ENCODE data around the gene ZSWIM4. TPM values are rescaled to one million over a fixed set of nuclear protein-coding genes. Genes with fewer than 3 reads are reported as not detected.

Gene ZSWIM4
- total RNA-seq, 1 donor from 2014 or later = 5.5 TPM

DNA sequence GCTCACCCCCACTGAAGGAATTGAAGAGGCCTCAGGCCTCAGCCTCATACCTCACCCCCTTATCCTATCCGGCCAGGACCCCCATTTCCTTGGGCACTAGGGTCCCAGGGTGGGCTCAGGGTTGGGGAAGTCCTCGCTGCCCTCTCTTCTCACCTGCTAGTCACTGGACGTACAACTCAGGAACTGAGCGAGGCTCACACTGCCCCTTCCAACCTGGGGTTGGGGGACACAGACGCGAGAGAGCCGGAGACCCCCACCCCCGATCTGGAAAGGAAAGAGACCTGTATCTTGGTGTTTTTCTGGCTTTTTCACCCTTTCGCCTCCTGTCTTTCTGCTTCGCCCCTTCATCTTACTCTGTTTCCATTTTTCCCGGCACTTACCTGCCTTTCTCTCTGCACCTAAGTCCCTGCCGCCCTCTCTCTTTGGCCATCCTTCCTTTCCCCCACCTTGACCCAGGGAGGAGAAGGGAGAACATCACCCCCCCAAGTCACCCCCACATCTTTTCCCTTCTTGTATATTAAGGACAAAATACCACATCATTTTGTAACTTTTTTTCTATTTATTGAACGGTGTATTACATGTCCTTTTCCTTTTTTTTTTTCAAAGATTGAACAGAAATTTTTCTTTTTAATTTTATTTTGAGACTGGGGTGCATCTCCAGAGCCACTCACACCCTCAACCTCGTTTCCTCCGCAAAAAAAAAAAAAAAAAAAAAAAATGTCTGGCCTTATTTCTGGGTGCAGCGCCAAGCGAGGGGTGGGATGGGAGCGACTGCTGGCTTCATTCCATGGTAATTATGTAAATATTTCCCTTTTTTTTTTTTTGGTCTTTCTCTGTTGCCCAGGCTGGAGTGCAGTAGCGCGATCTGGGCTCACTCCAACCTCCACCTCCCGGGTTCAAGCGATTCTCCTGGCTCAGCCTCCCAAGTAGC lies 36.6 kb downstream of the ZSWIM4 start:
- intact Hi-C loops (cut with micrococcal nuclease) = loop anchor here (2.0 kb wide), 1 partner anchor 15 kb away; no protein-coding TSS in a partner anchor

DNA sequence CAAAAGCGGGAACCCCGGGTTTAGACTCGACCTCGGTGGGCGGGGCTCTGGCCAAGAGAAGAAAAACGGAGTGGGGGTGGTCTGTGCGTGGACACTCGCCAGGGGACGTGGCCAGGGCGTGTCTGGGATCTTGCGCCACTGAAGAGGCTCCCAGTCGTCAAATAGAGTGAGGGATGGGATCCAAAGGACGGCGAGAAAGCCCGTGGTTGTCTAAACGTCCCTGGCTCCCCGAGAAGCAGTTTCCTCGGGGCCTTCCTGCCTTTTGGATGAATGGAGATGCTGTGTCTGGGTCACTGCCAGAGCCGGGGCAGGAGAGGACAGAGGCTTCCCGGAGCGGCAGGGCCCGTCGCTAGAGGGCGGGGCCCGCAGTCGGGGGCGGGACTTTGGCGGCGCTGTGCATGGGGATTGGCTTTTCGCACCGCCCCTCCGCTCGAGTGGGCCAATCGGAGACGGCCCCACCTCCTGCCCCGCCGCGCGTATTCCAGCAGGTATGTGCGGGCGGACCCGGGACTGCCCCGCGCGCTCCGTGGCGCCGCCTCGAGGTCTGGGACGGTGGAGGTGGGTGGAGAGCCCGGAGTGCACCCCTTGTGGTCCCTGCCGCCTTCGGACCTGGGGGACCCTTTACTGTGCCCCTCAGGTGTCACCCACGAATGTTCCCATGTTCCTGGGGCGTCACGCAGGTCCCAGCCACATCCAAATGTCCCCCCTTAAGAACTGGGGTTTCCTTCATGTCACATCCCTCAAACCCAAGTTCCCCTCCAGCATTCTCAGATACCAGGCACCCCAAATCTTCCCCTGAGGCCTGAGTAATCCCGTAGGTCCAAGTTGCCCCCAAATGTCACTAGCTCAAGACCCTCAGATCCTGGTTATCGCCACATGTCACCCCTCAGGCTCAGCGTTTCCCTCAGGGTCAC lies 38.3 kb downstream of the ZSWIM4 start:
- intact Hi-C loops (cut with micrococcal nuclease) = loop anchor here (2.0 kb wide), 1 partner anchor 13 kb away; no protein-coding TSS in a partner anchor

DNA sequence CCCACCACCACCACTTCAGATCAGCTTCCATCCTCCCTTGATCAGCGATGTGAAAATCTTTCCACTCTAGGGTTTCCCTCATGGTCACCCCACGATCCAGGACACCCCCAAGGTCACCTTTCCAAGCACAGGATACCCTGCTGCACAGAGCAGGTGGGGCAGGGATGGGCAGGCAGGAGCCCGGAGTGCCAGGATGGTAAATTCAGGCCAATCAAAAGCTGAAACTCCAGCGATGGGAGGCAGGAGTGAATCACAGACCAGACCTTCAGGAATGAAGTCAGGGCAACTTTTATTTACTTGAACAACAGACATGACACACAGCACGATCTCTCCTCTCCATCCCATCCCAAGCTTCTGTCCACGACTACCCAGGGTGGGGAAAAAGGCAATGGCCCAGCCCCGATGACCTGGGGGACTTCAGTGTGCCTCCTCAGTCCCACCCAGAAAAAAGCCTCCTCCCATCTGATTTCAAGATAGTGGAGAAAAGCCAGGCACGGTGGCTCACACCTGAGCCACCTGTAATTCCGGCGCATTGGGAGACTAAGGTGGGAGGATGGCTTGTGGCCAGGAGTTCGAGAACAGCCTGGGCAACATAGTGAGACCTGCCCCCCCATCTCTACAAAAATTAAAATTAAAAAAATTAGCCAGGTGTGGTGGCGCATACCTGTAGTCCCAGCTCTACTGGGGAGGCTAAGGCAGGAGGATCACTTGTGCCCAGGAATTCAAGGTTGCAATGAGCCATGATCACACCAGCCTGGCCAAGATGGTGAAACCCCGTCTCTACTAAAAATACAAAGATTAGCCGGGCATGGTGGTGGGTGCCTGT lies 39.2 kb downstream of the ZSWIM4 start:
- intact Hi-C loops (cut with micrococcal nuclease) = loop anchor here (5.0 kb wide), 2 partner anchors 533 to 677 kb away; no protein-coding TSS in a partner anchor

DNA sequence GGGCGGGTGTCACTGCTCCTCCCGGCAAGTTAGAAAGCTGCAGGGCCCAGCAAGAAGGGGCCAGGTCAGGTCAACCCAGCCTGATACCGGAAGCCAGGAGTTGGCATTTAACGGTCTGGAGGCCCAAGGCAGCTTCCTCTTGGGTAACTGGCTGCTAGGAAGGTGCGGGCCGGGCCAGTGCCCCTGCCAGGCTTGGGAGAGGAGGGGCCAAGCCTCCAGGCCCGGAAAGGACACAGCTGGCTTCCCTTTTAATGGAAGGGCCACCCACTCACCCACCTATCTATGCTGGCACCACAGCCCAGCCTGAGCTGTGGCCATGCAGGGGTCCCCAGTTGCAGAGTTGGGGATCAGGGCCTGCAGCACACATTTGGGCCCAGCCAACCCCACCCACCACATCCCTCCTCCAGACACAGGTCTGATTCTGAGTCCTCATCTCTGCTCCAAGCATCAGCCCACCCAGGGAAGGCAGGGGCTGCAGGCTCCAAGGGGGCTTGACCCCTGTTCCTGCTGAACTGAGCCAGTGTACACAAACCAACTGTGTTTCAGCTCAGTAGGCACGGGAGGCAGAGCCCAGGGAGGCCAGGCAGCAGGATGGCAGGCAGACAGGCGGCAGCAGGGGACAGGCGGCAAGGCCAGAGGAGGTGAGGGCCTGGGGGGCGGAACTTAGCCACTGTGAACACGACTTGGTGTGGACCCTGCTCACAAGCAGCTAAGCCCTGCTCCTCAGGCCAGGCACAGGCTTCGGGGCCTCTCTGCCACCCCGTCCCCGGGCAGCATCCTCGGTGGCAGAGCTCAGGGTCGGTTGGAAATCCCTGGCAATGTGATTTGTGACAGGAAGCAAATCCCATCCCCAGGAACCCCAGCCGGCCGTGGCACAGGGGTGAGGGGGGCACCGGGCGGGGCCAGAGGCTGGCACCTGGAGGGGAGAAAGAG lies 40.8 kb downstream of the ZSWIM4 start:
- intact Hi-C loops (cut with micrococcal nuclease) = loop anchor here (5.0 kb wide), 2 partner anchors 531 to 679 kb away; no protein-coding TSS in a partner anchor

DNA sequence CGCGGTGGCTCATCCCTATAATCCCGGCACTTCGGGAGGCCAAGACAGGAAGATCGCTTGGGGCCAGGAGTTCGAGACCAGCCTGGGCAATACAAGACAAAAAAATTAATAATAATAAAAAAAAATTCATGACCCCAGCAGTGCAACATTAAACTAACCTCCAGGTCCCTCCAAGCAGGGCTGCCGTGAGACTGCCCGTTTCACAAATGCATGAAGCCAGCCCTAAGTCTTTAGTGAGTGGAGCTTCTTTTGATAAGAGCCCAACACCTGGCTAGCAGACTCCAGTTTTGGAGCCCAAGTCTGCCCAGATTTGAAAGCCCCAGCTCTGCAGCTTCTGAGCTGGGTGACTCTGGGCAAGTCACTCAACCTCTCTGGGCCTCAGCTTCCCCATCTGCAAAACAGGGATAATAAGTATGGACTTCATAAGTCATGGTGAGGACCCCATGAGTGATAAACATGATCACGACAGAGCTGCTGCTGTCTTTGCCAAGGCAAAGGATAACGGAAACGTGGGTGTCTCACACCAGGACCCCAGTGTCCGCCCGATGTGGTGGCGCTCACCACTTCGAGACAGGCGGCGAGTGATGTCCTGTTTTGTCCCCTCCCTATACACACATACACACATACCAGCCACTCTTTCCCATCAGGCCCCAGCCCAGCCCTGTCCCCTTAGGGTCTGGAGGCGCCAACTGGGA lies 43.3 kb downstream of the ZSWIM4 start:
- intact Hi-C loops (cut with micrococcal nuclease) = loop anchor here (1.0 to 5.0 kb wide), 4 partner anchors 24 to 681 kb away; partner anchors contain the start of gene ZSWIM4

DNA sequence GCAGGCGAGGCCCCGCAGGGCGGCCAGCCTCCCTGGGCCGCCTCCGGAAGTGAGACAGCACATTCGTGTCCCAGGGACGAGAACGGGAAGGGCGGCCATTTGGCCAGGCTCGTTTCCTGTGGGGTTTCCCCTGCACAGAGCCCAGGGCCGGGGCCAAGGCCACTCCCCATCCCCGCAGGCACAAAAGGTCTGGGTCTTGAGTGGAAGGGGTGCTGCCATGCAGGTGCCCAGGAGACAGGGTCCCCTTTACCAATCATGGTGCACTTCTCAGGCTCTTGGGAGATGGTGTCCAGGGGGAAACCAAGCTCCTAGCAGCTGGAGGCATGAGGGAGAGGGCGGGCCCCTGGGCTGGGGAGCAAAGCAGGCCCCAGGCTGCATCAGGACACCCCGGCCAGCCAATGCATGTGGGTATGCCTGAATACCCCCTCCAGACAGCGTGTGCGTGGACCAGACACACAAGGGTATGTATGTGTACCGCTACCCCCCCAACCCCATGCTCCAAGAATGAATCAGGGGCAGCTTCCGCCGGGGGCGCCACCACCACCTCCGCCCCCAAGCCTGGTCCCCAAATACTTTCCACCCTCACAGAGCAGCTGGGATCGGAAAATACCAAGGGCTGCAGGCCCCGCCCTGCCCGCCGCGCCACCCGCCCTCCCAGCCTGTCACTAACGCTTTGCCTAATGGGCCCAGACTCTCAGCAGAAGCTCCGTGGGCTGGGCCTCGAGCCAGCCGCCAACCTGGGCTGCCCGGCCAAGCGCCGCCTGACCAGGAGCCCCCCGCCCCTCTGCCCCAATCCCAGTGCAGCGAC lies 44.1 kb downstream of the ZSWIM4 start:
- intact Hi-C loops (cut with micrococcal nuclease) = loop anchor here (1.0 to 5.0 kb wide), 4 partner anchors 23 to 682 kb away; partner anchors contain the start of gene ZSWIM4

DNA sequence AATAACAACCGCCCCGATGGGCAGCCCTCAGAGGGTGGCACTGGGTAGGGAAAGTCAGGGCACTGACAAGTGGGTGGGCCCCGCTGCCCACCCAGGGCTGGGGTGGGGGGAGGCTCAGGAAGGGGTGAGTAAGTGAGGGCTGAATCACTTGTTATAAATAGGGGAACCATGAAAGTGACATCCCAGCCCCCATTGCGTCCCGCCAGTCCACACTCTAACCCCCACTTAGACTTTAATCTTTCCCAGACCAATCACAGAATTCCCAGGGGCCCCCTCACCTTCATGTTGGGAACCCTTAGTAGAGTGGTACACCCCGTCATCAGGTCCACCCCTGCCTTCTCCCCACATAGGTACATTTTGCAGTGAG lies 44.7 kb downstream of the ZSWIM4 start:
- intact Hi-C loops (cut with micrococcal nuclease) = loop anchor here (1.0 to 5.0 kb wide), 4 partner anchors 22 to 683 kb away; partner anchors contain the start of gene ZSWIM4

DNA sequence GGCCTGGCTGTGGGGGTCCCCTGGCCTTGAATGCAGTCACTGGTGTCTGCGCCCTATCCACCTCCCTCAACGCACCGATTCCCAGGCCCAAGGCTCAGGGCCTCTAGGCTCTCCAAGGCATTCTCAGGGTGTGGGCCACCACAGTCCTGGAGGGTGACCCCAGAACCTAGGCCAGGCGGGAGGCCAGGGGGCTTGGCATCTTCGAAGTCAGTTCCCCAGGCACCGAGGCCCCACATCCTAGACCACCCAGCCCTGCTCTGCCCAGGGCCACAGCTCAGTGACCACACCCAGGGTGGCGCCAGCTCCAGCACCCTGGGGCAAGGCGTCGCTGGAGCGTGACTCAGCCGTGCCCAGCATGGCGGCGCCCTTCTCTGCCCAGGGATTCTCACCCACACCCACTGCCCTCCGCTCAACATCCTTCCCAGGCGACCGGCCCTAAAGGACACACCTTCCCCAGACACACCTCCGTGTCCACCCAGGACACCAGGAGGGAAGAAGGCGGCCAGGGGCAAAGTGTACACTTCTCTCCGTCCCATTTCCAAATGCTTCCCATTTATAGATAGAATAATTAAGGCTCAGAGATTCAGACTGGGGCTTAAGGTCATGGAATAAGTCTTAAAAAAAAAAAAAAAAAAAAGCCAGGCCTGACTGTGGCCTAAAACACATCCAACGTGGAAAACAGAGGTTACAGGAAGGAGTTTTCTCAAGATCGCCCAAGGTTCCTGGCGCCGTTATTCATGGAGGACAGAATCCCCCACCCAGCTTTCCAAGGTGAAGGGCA lies 45.3 kb downstream of the ZSWIM4 start:
- intact Hi-C loops (cut with micrococcal nuclease) = no loop called here

DNA sequence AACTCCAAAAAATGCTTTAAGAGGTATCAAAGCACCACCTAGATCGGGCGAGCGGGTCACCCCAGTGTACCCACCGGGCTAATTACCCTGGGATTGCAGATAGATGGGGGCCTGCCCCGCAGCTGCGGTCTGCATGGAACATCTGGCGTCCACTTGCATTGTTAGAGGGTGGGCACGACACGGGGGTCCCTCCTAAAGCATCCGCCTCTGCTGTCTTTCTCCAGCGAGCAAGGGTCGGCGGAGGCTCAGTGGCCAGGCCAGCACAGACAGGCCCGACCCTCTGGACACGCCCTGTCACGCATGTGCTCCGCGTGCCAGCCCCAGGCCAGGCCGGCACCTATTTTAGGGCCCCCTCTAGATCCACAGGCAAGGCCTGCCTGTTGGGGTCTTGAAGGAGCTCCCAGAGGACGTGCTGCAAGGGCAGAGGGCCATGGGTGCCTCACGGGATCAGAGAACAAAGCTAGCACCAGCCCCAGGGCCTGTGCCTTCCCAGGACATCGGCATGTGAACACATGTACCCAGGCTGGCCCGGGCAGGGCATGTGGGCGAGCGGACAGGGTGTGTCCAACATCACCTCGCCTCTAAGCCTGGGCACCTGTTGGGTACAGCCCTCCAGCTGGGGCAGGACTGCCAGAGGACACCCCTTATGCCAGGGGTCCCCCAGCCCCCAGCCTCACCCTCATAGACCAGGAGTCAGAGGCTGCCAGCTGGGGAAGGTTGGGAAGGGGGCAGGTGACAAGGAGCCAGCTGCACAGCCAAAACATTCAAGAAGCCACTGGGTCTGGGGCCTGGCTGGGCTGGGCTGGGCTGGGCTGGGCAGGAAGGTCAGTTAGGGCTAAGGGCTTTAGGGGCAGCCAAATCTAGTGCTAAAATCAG lies 46.1 kb downstream of the ZSWIM4 start:
- intact Hi-C loops (cut with micrococcal nuclease) = no loop called here

DNA sequence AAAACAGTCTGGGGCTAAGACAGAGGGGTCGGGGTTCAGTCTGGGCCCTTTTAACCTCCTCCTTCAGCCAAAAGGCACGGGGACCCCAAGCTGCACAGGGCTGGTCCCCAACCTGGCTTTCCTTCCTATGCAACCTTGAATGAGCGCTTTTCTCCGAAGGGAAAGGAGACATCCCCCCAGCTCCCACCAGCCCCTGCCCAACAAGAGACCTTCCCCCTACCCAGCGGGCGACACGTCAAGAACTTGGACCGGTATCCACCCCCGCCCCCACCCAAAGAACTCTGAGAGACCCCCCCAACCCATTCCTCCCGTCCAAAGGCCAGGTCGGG lies 46.7 kb downstream of the ZSWIM4 start:
- intact Hi-C loops (cut with micrococcal nuclease) = no loop called here

DNA sequence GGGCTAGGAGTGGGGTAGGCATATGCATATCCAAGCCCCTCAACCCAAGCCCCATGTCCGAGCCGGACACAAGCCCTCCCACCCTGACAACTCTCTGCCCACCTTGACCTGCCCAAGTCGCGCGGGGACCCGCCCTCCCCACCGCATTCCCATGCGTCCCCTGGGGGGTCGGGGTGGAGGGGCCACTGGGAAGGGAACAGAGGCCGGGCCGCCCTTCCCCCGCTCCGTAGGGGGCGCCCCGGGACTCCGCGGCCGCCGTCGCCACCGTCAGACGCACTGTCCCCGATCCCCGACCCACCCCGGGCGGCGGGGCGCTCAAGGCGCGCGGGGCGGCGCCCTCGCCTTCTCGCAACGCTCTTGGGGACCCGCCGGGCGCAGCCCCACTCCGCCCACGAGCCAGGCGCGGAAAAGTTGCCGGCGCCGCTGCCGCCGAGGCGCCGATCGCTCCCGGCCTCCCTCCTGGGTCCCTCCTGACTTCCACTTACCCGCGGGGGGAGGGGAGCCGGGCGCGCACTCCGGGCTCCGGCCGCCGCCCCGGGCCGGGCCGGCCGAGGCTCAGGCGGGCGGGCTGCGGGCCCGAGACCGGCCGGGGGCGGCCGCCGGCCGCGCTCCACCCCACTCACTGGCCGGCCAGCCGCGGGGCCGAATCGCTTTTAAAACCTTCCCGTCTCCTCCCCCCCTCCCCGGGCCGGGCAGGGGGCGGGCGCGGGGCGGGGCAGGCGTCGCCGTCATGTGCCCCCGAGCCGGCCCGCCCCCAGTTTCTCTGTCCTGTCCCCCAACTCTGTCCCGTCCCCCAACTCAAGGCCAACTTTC lies 47.3 kb downstream of the ZSWIM4 start:
- intact Hi-C loops (cut with micrococcal nuclease) = no loop called here

DNA sequence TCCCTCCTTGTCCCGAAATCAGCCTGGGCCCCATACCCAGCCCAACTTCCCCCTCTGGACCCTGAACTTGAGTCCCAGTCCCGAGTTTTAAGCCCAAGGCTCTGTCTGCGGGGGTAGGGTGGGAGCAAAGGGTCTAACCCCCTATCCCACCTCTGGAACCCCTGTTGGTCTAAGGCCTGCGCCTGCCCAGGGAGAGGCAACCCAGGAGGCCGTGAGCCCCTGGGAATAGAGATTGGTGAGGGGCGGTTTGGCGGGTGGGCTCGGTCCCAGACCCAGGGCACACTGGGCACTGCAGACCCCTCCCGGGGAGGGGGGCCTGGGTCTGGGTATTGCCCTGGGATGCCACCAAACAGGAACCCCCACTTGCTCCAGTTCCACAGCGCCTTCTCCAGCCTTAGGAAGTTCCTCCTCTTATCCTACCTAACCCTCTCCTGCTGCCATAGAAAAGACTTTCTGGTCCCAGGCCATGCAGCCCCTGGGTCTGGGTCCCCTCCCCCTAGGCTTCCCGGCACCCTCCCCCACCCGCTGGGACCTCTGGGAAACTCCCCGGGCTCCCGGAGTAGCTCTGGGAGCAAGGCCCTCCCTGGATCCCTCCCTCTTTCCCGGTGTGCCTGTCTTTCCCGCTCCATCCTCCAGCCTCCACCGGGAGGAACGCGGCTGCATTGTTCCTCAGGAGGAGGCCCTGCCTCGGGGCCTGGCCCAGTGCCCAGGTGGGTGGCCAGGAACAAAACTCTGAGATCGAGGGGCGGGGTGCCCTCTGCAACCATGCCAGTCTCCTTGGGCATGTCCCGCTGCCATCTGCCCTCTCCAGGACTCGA lies 48.1 kb downstream of the ZSWIM4 start:
- intact Hi-C loops (cut with micrococcal nuclease) = no loop called here

DNA sequence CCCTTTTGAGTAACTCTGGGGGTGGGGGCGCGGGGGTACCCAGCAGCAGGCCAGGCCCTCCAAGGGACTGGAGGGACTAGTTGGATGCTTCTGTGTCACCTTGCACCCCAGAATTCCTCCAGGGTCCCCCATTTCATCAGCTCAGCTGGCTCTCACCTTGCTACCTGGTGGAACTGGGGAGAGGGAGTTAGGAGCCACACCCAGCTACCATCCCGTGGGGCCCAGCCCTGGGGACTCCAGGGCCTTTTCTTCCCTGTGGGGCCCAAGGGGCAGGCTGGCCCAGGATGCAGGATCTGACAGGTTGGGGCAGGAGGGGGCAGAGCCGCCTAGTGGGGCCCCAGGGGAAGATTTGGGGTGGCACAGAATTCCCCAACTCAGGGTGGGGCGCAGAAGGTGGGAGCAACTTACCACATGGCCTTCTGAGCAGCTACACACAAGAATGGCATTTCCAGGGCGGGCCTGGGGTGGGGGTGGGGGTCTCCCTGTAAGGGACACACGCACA lies 48.9 kb downstream of the ZSWIM4 start:
- intact Hi-C loops (cut with micrococcal nuclease) = no loop called here

Data from T-helper 2 cell treated with Interferon-gamma antibody and Interleukin-4, amounts not matched to agents 100 ng/mL and 5 ng/mL, for 36 hours (primary cell).